Urinary bladder (tissue), 4 donors: ENCODE results near the gene FHIT. TPM values are rescaled to one million over a fixed set of nuclear protein-coding genes. Genes with fewer than 3 reads are reported as not detected.

Source experiments
- DNase-seq: peaks from one replicate; pipeline ENCODE4 v3.0.0-alpha.2; 2015; ENCODE audit errors: extremely low spot score
- H3K27ac ChIP-seq: one replicate; pipeline ENCODE4 v1.5.1; 2013; ENCODE audit warnings: low read depth, mild to moderate bottlenecking, moderate library complexity
- H3K36me3 ChIP-seq: one replicate; pipeline ENCODE4 v1.6.1; 2013; ENCODE audit warnings: mild to moderate bottlenecking, moderate library complexity; ENCODE audit not compliant: insufficient read depth
- H3K4me1 ChIP-seq: one replicate; pipeline ENCODE4 v1.6.1; 2013; ENCODE audit warnings: mild to moderate bottlenecking, moderate library complexity; ENCODE audit not compliant: insufficient read depth
- H3K4me3 ChIP-seq: one replicate; pipeline ENCODE4 v1.5.1; 2013; ENCODE audit warnings: low read depth, low read length
- WGBS: extraction: QIAGEN DNeasy Blood & Tissue Kit; methylation state at CpG from one replicate; pipeline ENCODE4 v1.1.7; 2013; 5-methylcytosine and 5-hydroxymethylcytosine counted together
- polyA plus RNA-seq: library from polyadenylated mRNA; stranded (reverse); fragments of 200-250 nt; gene quantifications from one replicate; pipeline ENCODE4 v1.2.3, GENCODE V29; 2013
- total RNA-seq: library from RNA; depleted of rRNA; stranded (reverse); fragments of >200 nt; gene quantifications from one replicate; pipeline ENCODE4 v1.2.3, GENCODE V29; 2014
- donor health status: healthy with polysubstance abuse.
- donor health status: healthy.

FHIT gene
- total and polyA plus RNA-seq, 2 donors: 4.5 to 7.4 TPM

GRCh38 chr3:60065227-60065868, 1185.9 kb downstream of the FHIT start:
- no peak for DNase-seq
- Histone ChIP-seq H3K4me1 (no peaks in the 10 kb centered on the region), H3K27ac (no peak overlapping the region), H3K36me3 (no peaks in the 10 kb centered on the region), H3K4me3 (no peak overlapping the region)
- 28% methylated on average over 2 of the region's 2 CpGs for WGBS

GRCh38 chr3:60064210-60065178, 1186.8 kb downstream of the FHIT start:
- Histone ChIP-seq H3K27ac (no peak overlapping the region), H3K4me3 (no peak overlapping the region), H3K36me3 (no peaks in the 10 kb centered on the region), H3K4me1 (no peaks in the 10 kb centered on the region)
- DNase-seq: no peak
- WGBS: 93% methylated on average over 3 of the region's 3 CpGs

- DNase-seq: no peak
- WGBS: 77% methylated on average over 4 of the region's 4 CpGs
- H3K4me1 ChIP-seq: no peaks in the 10 kb centered on the region
Observed at GRCh38 chr3:60056404-60056803, 1194.8 kb downstream of the FHIT start.

GRCh38 chr3:60055765-60056164, 1195.5 kb downstream of the FHIT start:
- H3K36me3 ChIP-seq: no peaks in the 10 kb centered on the region
- H3K4me3 ChIP-seq: no peak overlapping the region
- 65% methylated on average over 6 of the region's 6 CpGs for WGBS
- no peak overlapping the region for H3K27ac ChIP-seq
- no peaks in the 10 kb centered on the region for H3K4me1 ChIP-seq
- no peak for DNase-seq

More at GRCh38 chr3:60056404-60056803, 1194.8 kb downstream of the FHIT start:
- no peaks in the 10 kb centered on the region for H3K36me3 ChIP-seq
- no peak overlapping the region for H3K4me3 ChIP-seq
- no peak overlapping the region for H3K27ac ChIP-seq

GRCh38 chr3:60053526-60054265, 1197.6 kb downstream of the FHIT start:
- no peak overlapping the region for H3K27ac ChIP-seq
- H3K4me3 ChIP-seq: no peak overlapping the region
- no peak for DNase-seq
- 62% methylated on average over 3 of the region's 3 CpGs for WGBS
- H3K4me1 ChIP-seq: no peaks in the 10 kb centered on the region
- H3K36me3 ChIP-seq: no peaks in the 10 kb centered on the region

GRCh38 chr3:60048447-60048848, 1202.8 kb downstream of the FHIT start:
- Histone ChIP-seq H3K4me1 (no peaks in the 10 kb centered on the region), H3K27ac (no peak overlapping the region), H3K36me3 (no peaks in the 10 kb centered on the region), H3K4me3 (no peak overlapping the region)
- 85% methylated on average over 12 of the region's 12 CpGs for WGBS
- no peak for DNase-seq

- no peak for DNase-seq
- Histone ChIP-seq H3K4me3 (no peak overlapping the region), H3K36me3 (no peaks in the 10 kb centered on the region), H3K27ac (no peak overlapping the region), H3K4me1 (no peaks in the 10 kb centered on the region)
- 87% methylated on average over 9 of the region's 9 CpGs for WGBS
Observed at GRCh38 chr3:60047426-60048200, 1203.6 kb downstream of the FHIT start.

GRCh38 chr3:60046210-60046609, 1205.0 kb downstream of the FHIT start:
- 59% methylated on average over 6 of the region's 6 CpGs for WGBS
- Histone ChIP-seq H3K4me1 (no peaks in the 10 kb centered on the region), H3K36me3 (no peaks in the 10 kb centered on the region), H3K4me3 (no peak overlapping the region), H3K27ac (no peak overlapping the region)
- DNase-seq: no peak

GRCh38 chr3:60045686-60046085, 1205.6 kb downstream of the FHIT start:
- Histone ChIP-seq H3K36me3 (no peaks in the 10 kb centered on the region), H3K27ac (no peak overlapping the region), H3K4me1 (no peaks in the 10 kb centered on the region), H3K4me3 (no peak overlapping the region)
- no peak for DNase-seq
- 98% methylated on average over 1 of the region's 1 CpG for WGBS

- Histone ChIP-seq H3K36me3 (no peaks in the 10 kb centered on the region), H3K4me3 (no peak overlapping the region), H3K27ac (no peak overlapping the region), H3K4me1 (no peaks in the 10 kb centered on the region)
- DNase-seq: no peak
- WGBS: 95% methylated on average over 7 of the region's 7 CpGs
Observed at GRCh38 chr3:60036803-60037202, 1214.4 kb downstream of the FHIT start.

- WGBS: 80% methylated on average over 3 of the region's 3 CpGs
- no peak for DNase-seq
- no peak overlapping the region for H3K4me3 ChIP-seq
- H3K4me1 ChIP-seq: no peaks in the 10 kb centered on the region
- H3K27ac ChIP-seq: no peak overlapping the region
- H3K36me3 ChIP-seq: no peaks in the 10 kb centered on the region
Observed at GRCh38 chr3:60033901-60034453, 1217.3 kb downstream of the FHIT start.

- WGBS: 82% methylated on average over 1 of the region's 1 CpG
- Histone ChIP-seq H3K27ac (no peak overlapping the region), H3K36me3 (no peaks in the 10 kb centered on the region), H3K4me3 (no peak overlapping the region), H3K4me1 (no peaks in the 10 kb centered on the region)
- no peak for DNase-seq
Observed at GRCh38 chr3:60030982-60031381, 1220.3 kb downstream of the FHIT start.

GRCh38 chr3:60028233-60028632, 1223.0 kb downstream of the FHIT start:
- WGBS: 95% methylated on average over 2 of the region's 2 CpGs
- Histone ChIP-seq H3K27ac (no peak overlapping the region), H3K4me1 (no peaks in the 10 kb centered on the region), H3K36me3 (no peaks in the 10 kb centered on the region), H3K4me3 (no peak overlapping the region)
- DNase-seq: no peak
